H1 (cell line): ENCODE measurements around the gene ZNF48. TPM values are rescaled to one million over a fixed set of nuclear protein-coding genes. Genes with fewer than 3 reads are reported as not detected.

Experiments used
- CTCF ChIA-PET: fragments of 300-600 bp; sonication (Branson Sonifier 250); formaldehyde crosslinking; loops from one replicate; lab custom pipeline; 2021; ENCODE audit not compliant: partially characterized antibody; lab: Charles Lee
- POLR2A ChIA-PET: fragments of 300-600 bp; sonication (Branson Sonifier 250); formaldehyde crosslinking; loops from one replicate; lab custom pipeline; 2021; ENCODE audit warnings: inconsistent platforms; ENCODE audit not compliant: partially characterized antibody; lab: Charles Lee
- DNase-seq, 2 experiments: peaks; one replicate each; pipeline versions ENCODE4 v3.0.0 to v3.0.0-alpha.2; 2010 to 2022; ENCODE audit warnings: low spot score in 2 of 2, low read depth in 1 of 2, mixed read lengths in 1 of 2
- FAIRE-seq: peaks from 2 replicates; lab custom pipeline; 2011; peaks lifted over from hg19 to GRCh38; lab: Jason Lieb, UNC
- H2AFZ ChIP-seq: 2 replicates; pipeline ENCODE4 v1.8.1; 2012; ENCODE audit warnings: low read length, inconsistent platforms
- H2AK5ac ChIP-seq: 2 replicates; pipeline ENCODE4 v1.6.1; 2013; ENCODE audit warnings: low read depth, low read length
- H2BK120ac ChIP-seq: replicated peaks from 2 replicates; pipeline ENCODE3; 2013; ENCODE audit warnings: low read depth, low read length, inconsistent platforms
- H2BK12ac ChIP-seq: 2 replicates; pipeline ENCODE4 v1.6.1; 2013; ENCODE audit warnings: low read depth, low read length
- H2BK15ac ChIP-seq: 2 replicates; pipeline ENCODE4 v1.6.1; 2013; ENCODE audit warnings: low read length
- H2BK20ac ChIP-seq: 2 replicates; pipeline ENCODE4 v1.6.1; 2013; ENCODE audit warnings: low read length
- H2BK5ac ChIP-seq: 2 replicates; pipeline ENCODE4 v1.6.1; 2013; ENCODE audit warnings: low read depth, low read length
- H3K14ac ChIP-seq: 2 replicates; pipeline ENCODE4 v1.6.1; 2013; ENCODE audit warnings: inconsistent platforms; ENCODE audit not compliant: insufficient read length
- H3K18ac ChIP-seq: 2 replicates; pipeline ENCODE4 v1.6.1; 2013; ENCODE audit warnings: low read length; ENCODE audit errors: extremely low read depth
- H3K23ac ChIP-seq: 2 replicates; pipeline ENCODE4 v1.6.1; 2013; ENCODE audit warnings: inconsistent platforms; ENCODE audit not compliant: insufficient read length
- H3K23me2 ChIP-seq: 2 replicates; pipeline ENCODE4 v1.6.1; 2013; ENCODE audit warnings: low read depth, low read length
- H3K27ac ChIP-seq: 2 replicates; pipeline ENCODE4 v1.6.1; 2011; ENCODE audit warnings: low read depth, low read length, inconsistent platforms
- H3K27me3 ChIP-seq, 4 experiments: replicated peaks in 1 of 4; 1 replicate in 1 of 4; 2 replicates in 3 of 4; pipeline versions ENCODE4 v1.6.1 to v1.8.1; 2011 to 2013; ENCODE audit warnings: low read length in 3 of 4, mild to moderate bottlenecking in 3 of 4, inconsistent platforms in 2 of 4, mixed read lengths in 2 of 4, moderate library complexity in 1 of 4; ENCODE audit not compliant: control insufficient read depth in 3 of 4, insufficient read depth in 3 of 4; ENCODE audit errors: extremely low read depth in 1 of 4
- H3K36me3 ChIP-seq, 4 experiments: 2 replicates each; pipeline versions ENCODE4 v1.6.1 to v1.8.1; 2011 to 2013; ENCODE audit warnings: mild to moderate bottlenecking in 4 of 4, low read length in 3 of 4, moderate library complexity in 2 of 4, control low read depth in 1 of 4, inconsistent platforms in 1 of 4; ENCODE audit not compliant: insufficient read depth in 4 of 4, control insufficient read depth in 2 of 4
- H3K4ac ChIP-seq: replicated peaks from 2 replicates; pipeline ENCODE3; 2013; ENCODE audit warnings: low read length, low read depth, mixed read lengths, inconsistent platforms; ENCODE audit not compliant: insufficient read length
- H3K4me1 ChIP-seq, 4 experiments: replicated peaks in 1 of 4; 1 replicate in 1 of 4; 2 replicates in 3 of 4; pipeline versions ENCODE4 v1.6.1 to v1.8.1; 2011 to 2013; ENCODE audit warnings: low read length in 3 of 4, inconsistent platforms in 2 of 4, mixed read lengths in 1 of 4; ENCODE audit not compliant: insufficient read depth in 4 of 4, control insufficient read depth in 3 of 4
- H3K4me2 ChIP-seq, 2 experiments: 2 replicates each; pipeline versions ENCODE4 v1.6.1 to v1.8.1; 2011 to 2013; ENCODE audit warnings: low read depth in 2 of 2, low read length in 2 of 2, control low read depth in 1 of 2, inconsistent platforms in 1 of 2, mild to moderate bottlenecking in 1 of 2; ENCODE audit not compliant: insufficient read depth in 1 of 2
- H3K4me3 ChIP-seq, 4 experiments: fragments of 200-600, 300-600 bp in 1 of 4; sonication (generic), shearing (Covaris generic), sonication (Bioruptor Twin) in 1 of 4; 2 replicates each; pipeline versions ENCODE4 v1.5.1 to v1.8.1; 2011 to 2016; ENCODE audit warnings: low read length in 4 of 4, low read depth in 3 of 4, control low read depth in 2 of 4, inconsistent platforms in 2 of 4, mild to moderate bottlenecking in 2 of 4, mixed read lengths in 1 of 4, moderate library complexity in 1 of 4; ENCODE audit not compliant: insufficient read depth in 2 of 4; ENCODE audit errors: extremely low read depth in 1 of 4
- H3K56ac ChIP-seq: replicated peaks from 2 replicates; pipeline ENCODE3; 2013; ENCODE audit warnings: low read depth, mild to moderate bottlenecking, mixed read lengths, low read length, inconsistent platforms; ENCODE audit not compliant: insufficient read length
- H3K79me1 ChIP-seq: 2 replicates; pipeline ENCODE4 v1.6.1; 2013; ENCODE audit warnings: low read depth, low read length, control low read depth
- H3K79me2 ChIP-seq, 2 experiments: 2 replicates each; pipeline versions ENCODE4 v1.6.1 to v1.8.1; 2012 to 2013; ENCODE audit warnings: low read length in 2 of 2, mild to moderate bottlenecking in 2 of 2, inconsistent platforms in 1 of 2; ENCODE audit not compliant: insufficient read depth in 2 of 2, control insufficient read depth in 1 of 2
- H3K9ac ChIP-seq, 4 experiments: replicated peaks in 1 of 4; 1 replicate in 1 of 4; 2 replicates in 3 of 4; pipeline versions ENCODE4 v1.6.1 to v1.8.1; 2011 to 2013; ENCODE audit warnings: low read depth in 3 of 4, low read length in 3 of 4, control low read depth in 2 of 4, mild to moderate bottlenecking in 2 of 4, moderate library complexity in 2 of 4, inconsistent platforms in 1 of 4; ENCODE audit errors: extremely low read depth in 1 of 4
- H3K9me3 ChIP-seq, 2 experiments: 2 replicates each; pipeline versions ENCODE4 v1.6.1 to v1.8.1; 2012 to 2013; ENCODE audit warnings: mild to moderate bottlenecking in 2 of 2, moderate library complexity in 2 of 2, control low read depth in 1 of 2, inconsistent platforms in 1 of 2, low read depth in 1 of 2, low read length in 1 of 2, mixed read lengths in 1 of 2; ENCODE audit not compliant: insufficient read depth in 2 of 2
- H4K20me1 ChIP-seq, 2 experiments: replicated peaks in 1 of 2; 2 replicates each; pipeline versions ENCODE3 to v1.8.1; 2011 to 2013; ENCODE audit warnings: inconsistent platforms in 2 of 2, low read length in 2 of 2, mild to moderate bottlenecking in 1 of 2; ENCODE audit not compliant: insufficient read depth in 2 of 2, control insufficient read depth in 1 of 2
- H4K5ac ChIP-seq: 2 replicates; pipeline ENCODE4 v1.6.1; 2013; ENCODE audit warnings: low read length, low read depth, mixed read lengths, inconsistent platforms; ENCODE audit not compliant: insufficient read length
- H4K8ac ChIP-seq: 2 replicates; pipeline ENCODE4 v1.8.0; 2013; ENCODE audit warnings: mild to moderate bottlenecking, moderate library complexity, low read length, inconsistent platforms; ENCODE audit not compliant: insufficient read depth; ENCODE audit errors: extremely low read depth
- H4K91ac ChIP-seq: replicated peaks from 2 replicates; pipeline ENCODE3; 2013; ENCODE audit warnings: low read length, mixed read lengths, inconsistent platforms; ENCODE audit not compliant: insufficient read length
- ATF2 ChIP-seq: IDR thresholded peaks from 2 replicates; pipeline ENCODE4 v1.6.1; 2012; ENCODE audit warnings: low read length, inconsistent platforms
- ATF3 ChIP-seq: IDR thresholded peaks from 2 replicates; pipeline ENCODE4 v1.6.1; 2011; ENCODE audit warnings: low read depth, mild to moderate bottlenecking, low read length; ENCODE audit not compliant: insufficient read depth
- CBX5 ChIP-seq: fragments of 300-800, 300-1000 bp; sonication (generic); IDR thresholded peaks from 2 replicates; pipeline ENCODE4 v1.7.1; 2016; ENCODE audit warnings: antibody characterized with exemption, low read length, low read depth
- EGR1 ChIP-seq: IDR thresholded peaks from 2 replicates; pipeline ENCODE4 v1.6.1; 2011; ENCODE audit warnings: low read depth, low read length, borderline replicate concordance
- KDM1A ChIP-seq: fragments of 200-600, 300-600 bp; sonication (generic); IDR thresholded peaks from 2 replicates; pipeline ENCODE4 v1.7.1; 2016; ENCODE audit warnings: mild to moderate bottlenecking, low read length, borderline replicate concordance
- RAD21 ChIP-seq, 2 experiments: IDR thresholded peaks in 1 of 2; conservative IDR thresholded peaks in 1 of 2; 2 replicates each; pipeline ENCODE4 v1.6.1; 2011; ENCODE audit warnings: low read depth in 2 of 2, low read length in 2 of 2, improper control_type of control experiment in 1 of 2, inconsistent platforms in 1 of 2, mild to moderate bottlenecking in 1 of 2, moderate library complexity in 1 of 2
- TAF1 ChIP-seq: IDR thresholded peaks from 2 replicates; pipeline ENCODE4 v1.6.1; 2011; ENCODE audit warnings: mild to moderate bottlenecking, low read depth, low read length
- TEAD4 ChIP-seq: IDR thresholded peaks from 2 replicates; pipeline ENCODE4 v1.6.1; 2012; ENCODE audit warnings: low read depth, low read length, inconsistent platforms, mixed read lengths
- ZNF274 ChIP-seq: IDR thresholded peaks from 2 replicates; pipeline ENCODE4 v1.7.0; 2012; ENCODE audit warnings: low read length, borderline replicate concordance; ENCODE audit errors: extremely low read depth
- WGBS, 2 experiments: shearing (Covaris generic) in 1 of 2; methylation state at CpG; one replicate each; pipeline versions ENCODE4 v1.1.6 to v1.1.7; 2013 to 2015; ENCODE audit warnings: low lambda C conversion rate in 2 of 2, mixed read lengths in 2 of 2, inconsistent platforms in 1 of 2, low coverage in 1 of 2, missing lambda C conversion rate in 1 of 2; ENCODE audit not compliant: insufficient replicate concordance in 2 of 2, insufficient coverage in 1 of 2, insufficient read length in 1 of 2; ENCODE audit errors: extremely low coverage in 1 of 2, missing lambda C conversion rate in 1 of 2; 5-methylcytosine and 5-hydroxymethylcytosine counted together
- polyA plus RNA-seq, 7 experiments: library from polyadenylated mRNA; depleted of rRNA in 3 of 7; stranded (reverse) in 5 of 7; unstranded in 2 of 7; fragments of >200 nt in 5 of 7; fragments of 200-250 nt in 2 of 7; gene quantifications; 1 replicate in 5 of 7; 2 replicates in 1 of 7; 4 replicates in 1 of 7; pipeline versions ENCODE4 v1.2.1 to v1.2.3, GENCODE V29; 2011 to 2013; ENCODE audit warnings: missing spikeins in 2 of 7, mixed read lengths in 2 of 7
- total RNA-seq: library from RNA; stranded (reverse); fragmentation: NEBNext Ultra II Directional; extraction: Animal tissue kit (Norgen Biotek cat#: 25700); gene quantifications from 2 replicates; pipeline ENCODE4 v1.2.1, GENCODE V29; 2021

ZNF48 gene
- total and polyA plus RNA-seq, 2 of the 8 experiments (the other 6 are each of a cell fraction or from before 2014, with no cell fraction given): 30.4 to 41.2 TPM

GRCh38 chr16:30353438-30354129 is 41.6 kb upstream of the ZNF48 start:
- H4K5ac ChIP-seq: no peak overlapping the region
- no peak overlapping the region for H2BK120ac ChIP-seq
- H2BK20ac ChIP-seq: no peak overlapping the region
- no peak overlapping the region for H3K27ac ChIP-seq
- FAIRE-seq: no peak
- H3K23me2 ChIP-seq: peaks cover 11% of the 10 kb centered on the region
- H3K18ac ChIP-seq: no peak overlapping the region
- H2AFZ ChIP-seq: no peak overlapping the region
- peak overlapping the region in 3 of 4 experiments; percentile 51 to 93 (median 88); a peak in 5 of 8 replicates for H3K4me3 ChIP-seq
- H3K4me1 ChIP-seq: peaks cover 0 to 12% (median 6%) of the 10 kb centered on the region in 4 experiments; a peak in 5 of 7 replicates
- H3K79me1 ChIP-seq: no peaks in the 10 kb centered on the region; the same call in 1 of the 2 replicates
- H3K4me2 ChIP-seq: peak overlapping the region; percentile 61 to 88; a peak in 3 of 4 replicates
- H3K14ac ChIP-seq: no peak overlapping the region
- 91% methylated on average over 21 of the region's 23 CpGs; no CpG with 5 or more reads in 1 of the 2 experiments for WGBS, 2 experiments
- no peaks in the 10 kb centered on the region for H3K27me3 ChIP-seq
- no peak overlapping the region for H3K56ac ChIP-seq
- H4K8ac ChIP-seq: no peak overlapping the region
- H3K9ac ChIP-seq: peak overlapping the region in 1 of 4 experiments; percentile 91; a peak in 1 of 7 replicates
- H2BK5ac ChIP-seq: no peak overlapping the region
- no peaks in the 10 kb centered on the region for H3K9me3 ChIP-seq
- H3K36me3 ChIP-seq: peaks cover 14 to 37% (median 31%) of the 10 kb centered on the region in 4 experiments
- no peak overlapping the region for H2BK15ac ChIP-seq
- no peak overlapping the region for H2AK5ac ChIP-seq
- H3K4ac ChIP-seq: no peak overlapping the region
- no peak overlapping the region for H4K91ac ChIP-seq
- peaks cover 3 to 4% of the 10 kb centered on the region in 2 experiments for H4K20me1 ChIP-seq
- ChIA-PET POLR2A (interaction anchor here (1.1 to 7.9 kb wide), 14 partner anchors 9 to 181 kb away, joined by 3 to 79 read pairs (median 6); partner anchors contain the start of genes TBC1D10B, ZNF48 and ZNF747), CTCF (interaction anchor here (0.8 to 3.5 kb wide), 7 partner anchors 11 to 67 kb away, joined by 3 to 20 read pairs (median 3); no protein-coding TSS in a partner anchor)
- H3K23ac ChIP-seq: no peak overlapping the region
- H2BK12ac ChIP-seq: no peak overlapping the region
- peaks cover 0 to 14% of the 10 kb centered on the region in 2 experiments; a peak in 2 of 4 replicates for H3K79me2 ChIP-seq
- no peak for DNase-seq
- TF ChIP-seq EGR1: no peak
- TF ChIP-seq ATF3: no peak
- no peak for TF ChIP-seq CBX5
- no peak for TF ChIP-seq RAD21 (IDR thresholded peaks at IDR 0.05 in 1 of 2, conservative IDR thresholded peaks at IDR 0.05 in 1 of 2; ENCODE audit: low read depth in 2 of 2, low read length in 2 of 2)
- no peak for TF ChIP-seq KDM1A
- no peak for TF ChIP-seq TEAD4
- no peak for TF ChIP-seq TAF1
- no peak for TF ChIP-seq ZNF274
- no peak for TF ChIP-seq ATF2
